MM.1S (cell line): ENCODE measurements around the gene MYO10.

Experiments
- DNase-seq: peaks from one replicate; pipeline ENCODE4 v3.0.0-alpha.2; 2015
- H2AFZ ChIP-seq: fragments of 300-600 bp; sonication (generic); 2 replicates; pipeline ENCODE4 v1.6.0; 2016; ENCODE audit warnings: antibody characterized with exemption, low read length
- H3F3A ChIP-seq: fragments of 300-600 bp; sonication (generic); 2 replicates; pipeline ENCODE4 v1.6.1; 2016; ENCODE audit warnings: mild to moderate bottlenecking, antibody characterized with exemption, low read length, moderate library complexity, mixed read lengths; ENCODE audit not compliant: insufficient read depth
- H3K27ac ChIP-seq: fragments of 300-600 bp; sonication (generic); 2 replicates; pipeline ENCODE4 v1.5.1; 2016; ENCODE audit warnings: mild to moderate bottlenecking, low read length
- H3K27me3 ChIP-seq: fragments of 300-600 bp; sonication (generic); replicated peaks from 2 replicates; pipeline ENCODE4 v1.6.0; 2016; ENCODE audit warnings: low read length; ENCODE audit not compliant: insufficient read depth
- H3K36me3 ChIP-seq: fragments of 300-600 bp; sonication (generic); replicated peaks from 2 replicates; pipeline ENCODE4 v1.6.1; 2016; ENCODE audit warnings: mild to moderate bottlenecking, low read length, mixed read lengths; ENCODE audit not compliant: insufficient read depth
- H3K4me1 ChIP-seq: fragments of 300-600 bp; sonication (generic); 2 replicates; pipeline ENCODE4 v1.6.1; 2016; ENCODE audit warnings: low read length, mixed read lengths
- H3K4me2 ChIP-seq: fragments of 300-600 bp; sonication (generic); 2 replicates; pipeline ENCODE4 v1.6.0; 2016; ENCODE audit warnings: low read depth, low read length
- H3K4me3 ChIP-seq: fragments of 300-600 bp; sonication (generic); 2 replicates; pipeline ENCODE4 v1.5.1; 2016; ENCODE audit warnings: low read length, mixed read lengths
- H3K79me2 ChIP-seq: fragments of 300-600 bp; sonication (generic); 2 replicates; pipeline ENCODE4 v1.6.1; 2016; ENCODE audit warnings: mixed run types, low read length, mixed read lengths
- H3K9ac ChIP-seq: fragments of 300-600 bp; sonication (generic); 2 replicates; pipeline ENCODE4 v1.6.1; 2016; ENCODE audit warnings: low read length, mixed read lengths
- H3K9me2 ChIP-seq: fragments of 300-600 bp; sonication (generic); replicated peaks from 2 replicates; pipeline ENCODE4 v1.6.1; 2016; ENCODE audit warnings: mild to moderate bottlenecking, low read length, mixed read lengths; ENCODE audit not compliant: insufficient read depth
- H3K9me3 ChIP-seq: fragments of 300-600 bp; sonication (generic); replicated peaks from 2 replicates; pipeline ENCODE4 v1.6.1; 2016; ENCODE audit warnings: mild to moderate bottlenecking, low read length, mixed read lengths; ENCODE audit not compliant: insufficient read depth
- H4K20me1 ChIP-seq: fragments of 300-600 bp; sonication (generic); 2 replicates; pipeline ENCODE4 v1.6.1; 2016; ENCODE audit warnings: mild to moderate bottlenecking, low read length, moderate library complexity, mixed read lengths; ENCODE audit not compliant: insufficient read depth
- EZH2 ChIP-seq: fragments of 300-600 bp; sonication (generic); optimal IDR thresholded peaks from 2 replicates; pipeline ENCODE3; 2017; ENCODE audit warnings: low read depth, mild to moderate bottlenecking, antibody characterized with exemption, low read length, mixed read lengths
- EZH2phosphoT487 ChIP-seq: fragments of 300-600 bp; sonication (generic); IDR thresholded peaks from 2 replicates; pipeline ENCODE4 v1.6.1; 2018; ENCODE audit warnings: antibody characterized with exemption, low read length
- TF ChIP-seq, protein P1 (sequence below): fragments of 300-600 bp; sonication (generic); IDR thresholded peaks from 2 replicates; pipeline ENCODE4 v1.5.1; 2016; ENCODE audit warnings: antibody characterized with exemption, low read length, mixed read lengths

MYO10 gene

GRCh38 chr5:16791036-16791705, 144.9 kb downstream of the MYO10 start:
- no peaks in the 10 kb centered on the region for H3K9me2 ChIP-seq
- H3F3A ChIP-seq, result no peaks in the 10 kb centered on the region
- no peaks in the 10 kb centered on the region for H3K27me3 ChIP-seq
- H2AFZ ChIP-seq, result no peak overlapping the region
- H3K27ac ChIP-seq, result no peak overlapping the region
- DNase-seq, result peak; percentile 44
- H4K20me1 ChIP-seq, result no peaks in the 10 kb centered on the region
- H3K79me2 ChIP-seq, result no peaks in the 10 kb centered on the region
- H3K36me3 ChIP-seq, result no peaks in the 10 kb centered on the region
- TF ChIP-seq EZH2phosphoT487, result no peak
- TF ChIP-seq, protein P1, sequence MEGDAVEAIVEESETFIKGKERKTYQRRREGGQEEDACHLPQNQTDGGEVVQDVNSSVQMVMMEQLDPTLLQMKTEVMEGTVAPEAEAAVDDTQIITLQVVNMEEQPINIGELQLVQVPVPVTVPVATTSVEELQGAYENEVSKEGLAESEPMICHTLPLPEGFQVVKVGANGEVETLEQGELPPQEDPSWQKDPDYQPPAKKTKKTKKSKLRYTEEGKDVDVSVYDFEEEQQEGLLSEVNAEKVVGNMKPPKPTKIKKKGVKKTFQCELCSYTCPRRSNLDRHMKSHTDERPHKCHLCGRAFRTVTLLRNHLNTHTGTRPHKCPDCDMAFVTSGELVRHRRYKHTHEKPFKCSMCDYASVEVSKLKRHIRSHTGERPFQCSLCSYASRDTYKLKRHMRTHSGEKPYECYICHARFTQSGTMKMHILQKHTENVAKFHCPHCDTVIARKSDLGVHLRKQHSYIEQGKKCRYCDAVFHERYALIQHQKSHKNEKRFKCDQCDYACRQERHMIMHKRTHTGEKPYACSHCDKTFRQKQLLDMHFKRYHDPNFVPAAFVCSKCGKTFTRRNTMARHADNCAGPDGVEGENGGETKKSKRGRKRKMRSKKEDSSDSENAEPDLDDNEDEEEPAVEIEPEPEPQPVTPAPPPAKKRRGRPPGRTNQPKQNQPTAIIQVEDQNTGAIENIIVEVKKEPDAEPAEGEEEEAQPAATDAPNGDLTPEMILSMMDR, result peak; percentile 59
- no peaks in the 10 kb centered on the region for H3K9me3 ChIP-seq
- H3K4me2 ChIP-seq, result no peak overlapping the region
- H3K4me1 ChIP-seq, result no peaks in the 10 kb centered on the region
- H3K9ac ChIP-seq, result no peak overlapping the region
- no peak overlapping the region for H3K4me3 ChIP-seq

DNA sequence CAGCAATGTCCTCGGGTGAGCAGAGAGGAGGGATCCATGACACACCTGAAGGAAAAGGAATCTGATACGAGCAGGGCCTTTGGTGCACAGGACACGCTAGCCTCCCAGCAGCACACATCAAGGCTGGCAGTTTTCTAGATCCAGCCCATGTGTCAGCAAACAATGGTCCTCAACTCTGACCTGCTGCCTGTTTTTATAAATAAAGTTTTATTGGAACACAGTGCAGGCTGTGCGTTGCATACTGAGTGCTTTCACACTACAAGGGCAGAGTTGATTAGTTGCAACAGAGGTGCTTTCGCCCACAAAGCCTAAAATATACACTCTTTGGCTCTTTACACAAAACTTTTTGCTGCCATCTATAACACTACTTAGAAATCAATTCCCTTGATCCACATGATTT, 147.1 kb downstream of the MYO10 start:
- H3K4me3 ChIP-seq, result no peak overlapping the region
- H3K4me1 ChIP-seq, result no peaks in the 10 kb centered on the region
- H3K4me2 ChIP-seq, result no peak overlapping the region
- TF ChIP-seq, protein P1, result no peak
- TF ChIP-seq EZH2 (no peak), EZH2phosphoT487 (no peak)
- H3K79me2 ChIP-seq, result no peaks in the 10 kb centered on the region
- H3F3A ChIP-seq, result no peaks in the 10 kb centered on the region
- H3K9me2 ChIP-seq, result no peaks in the 10 kb centered on the region
- no peak overlapping the region for H2AFZ ChIP-seq
- H3K9ac ChIP-seq, result no peak overlapping the region
- DNase-seq, result no peak
- H4K20me1 ChIP-seq, result no peaks in the 10 kb centered on the region
- no peaks in the 10 kb centered on the region for H3K36me3 ChIP-seq
- no peak overlapping the region for H3K27ac ChIP-seq
- no peaks in the 10 kb centered on the region for H3K27me3 ChIP-seq
- H3K9me3 ChIP-seq, result no peaks in the 10 kb centered on the region

DNA sequence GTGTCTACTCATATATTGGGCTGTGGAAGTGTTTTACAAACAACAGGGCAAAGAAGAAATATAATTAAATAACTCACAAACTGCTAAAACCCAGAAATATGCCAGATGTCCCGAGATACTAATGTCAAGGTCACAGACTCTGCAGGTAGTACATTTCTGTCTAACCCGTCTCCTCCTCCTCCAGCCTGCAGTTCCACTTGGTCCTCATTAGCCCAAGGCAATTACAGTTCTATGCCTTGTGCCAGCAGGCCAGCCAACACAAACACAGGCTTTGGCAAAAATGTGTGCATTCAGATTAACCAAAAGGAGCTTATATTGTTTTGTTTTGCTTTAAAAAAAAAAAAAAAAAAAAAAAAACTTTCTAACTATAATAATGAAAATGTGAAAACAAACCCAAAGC, 148.8 kb downstream of the MYO10 start:
- no peak overlapping the region for H2AFZ ChIP-seq
- H3K4me2 ChIP-seq, result no peak overlapping the region
- no peaks in the 10 kb centered on the region for H3K4me1 ChIP-seq
- no peak overlapping the region for H3K9ac ChIP-seq
- no peaks in the 10 kb centered on the region for H3K36me3 ChIP-seq
- no peak overlapping the region for H3K4me3 ChIP-seq
- no peaks in the 10 kb centered on the region for H3F3A ChIP-seq
- no peaks in the 10 kb centered on the region for H3K79me2 ChIP-seq
- no peak for DNase-seq
- H3K27ac ChIP-seq, result no peak overlapping the region
- H3K27me3 ChIP-seq, result no peaks in the 10 kb centered on the region
- TF ChIP-seq EZH2 (no peak), EZH2phosphoT487 (no peak)
- TF ChIP-seq, protein P1, result no peak
- H4K20me1 ChIP-seq, result no peaks in the 10 kb centered on the region
- no peaks in the 10 kb centered on the region for H3K9me2 ChIP-seq
- no peaks in the 10 kb centered on the region for H3K9me3 ChIP-seq
